ENCODE results near the gene CPXM2. TPM values are rescaled to one million over a fixed set of nuclear protein-coding genes. Genes with fewer than 3 reads are reported as not detected.

CPXM2 gene
- polyA plus RNA-seq, 2 of the 4 experiments (the other 2 are of a cell fraction): not detected

DNA sequence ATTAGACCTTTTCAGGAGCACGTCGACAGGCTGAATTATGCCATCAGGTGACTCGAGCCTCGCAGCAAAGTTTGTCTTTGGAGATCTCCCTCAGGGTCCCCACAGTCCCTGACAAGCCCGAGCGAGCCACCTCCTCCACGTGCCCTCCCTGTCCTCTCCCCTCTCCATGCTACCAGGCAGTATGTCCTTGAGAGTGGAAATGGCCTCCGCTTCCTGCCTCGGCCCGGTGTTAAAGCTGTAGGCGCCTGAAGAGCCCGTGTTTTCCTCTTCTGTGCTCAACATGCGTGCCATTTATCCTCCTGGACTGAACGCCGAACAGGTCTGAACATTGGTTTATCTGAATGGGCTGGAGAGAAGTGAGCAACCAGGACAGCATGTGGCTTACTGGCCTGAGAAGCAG lies 142.9 kb downstream of the CPXM2 start:
- Histone ChIP-seq H3K4me3 (no peak overlapping the region), H3K27ac (no peak overlapping the region), H3K4me2 (no peak overlapping the region), H3K9me3 (no peaks in the 10 kb centered on the region), H3K4me1 (peaks cover 5% of the 10 kb centered on the region; the same call in 1 of the 3 replicates)
- DNase-seq (ENCODE audit: low read depth in 1 of 2, low spot score in 1 of 2) (no peak), ATAC-seq (no peak), FAIRE-seq (no peak)
- TF ChIP-seq, protein P1, sequence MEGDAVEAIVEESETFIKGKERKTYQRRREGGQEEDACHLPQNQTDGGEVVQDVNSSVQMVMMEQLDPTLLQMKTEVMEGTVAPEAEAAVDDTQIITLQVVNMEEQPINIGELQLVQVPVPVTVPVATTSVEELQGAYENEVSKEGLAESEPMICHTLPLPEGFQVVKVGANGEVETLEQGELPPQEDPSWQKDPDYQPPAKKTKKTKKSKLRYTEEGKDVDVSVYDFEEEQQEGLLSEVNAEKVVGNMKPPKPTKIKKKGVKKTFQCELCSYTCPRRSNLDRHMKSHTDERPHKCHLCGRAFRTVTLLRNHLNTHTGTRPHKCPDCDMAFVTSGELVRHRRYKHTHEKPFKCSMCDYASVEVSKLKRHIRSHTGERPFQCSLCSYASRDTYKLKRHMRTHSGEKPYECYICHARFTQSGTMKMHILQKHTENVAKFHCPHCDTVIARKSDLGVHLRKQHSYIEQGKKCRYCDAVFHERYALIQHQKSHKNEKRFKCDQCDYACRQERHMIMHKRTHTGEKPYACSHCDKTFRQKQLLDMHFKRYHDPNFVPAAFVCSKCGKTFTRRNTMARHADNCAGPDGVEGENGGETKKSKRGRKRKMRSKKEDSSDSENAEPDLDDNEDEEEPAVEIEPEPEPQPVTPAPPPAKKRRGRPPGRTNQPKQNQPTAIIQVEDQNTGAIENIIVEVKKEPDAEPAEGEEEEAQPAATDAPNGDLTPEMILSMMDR (IDR thresholded peaks at IDR 0.05): no peak
- no peak for TF ChIP-seq POLR2AphosphoS2 (conservative IDR thresholded peaks at IDR 0.05; ENCODE audit: low read length)
- no peak for TF ChIP-seq HDAC2 (IDR thresholded peaks at IDR 0.05)
- no peak for TF ChIP-seq TFCP2L1 (CRISPR knock-in tag; IDR thresholded peaks at IDR 0.05)
- no peak for TF ChIP-seq CHD4 (IDR thresholded peaks at IDR 0.05; ENCODE audit: borderline replicate concordance)
- no peak for TF ChIP-seq BCL3 (IDR thresholded peaks at IDR 0.05)
- TF ChIP-seq RNF2 (IDR thresholded peaks at IDR 0.05; ENCODE audit: borderline replicate concordance, low read depth): no peak
- TF ChIP-seq EHMT2 (IDR thresholded peaks at IDR 0.05; ENCODE audit: low read depth): no peak
- TF ChIP-seq, protein P2, sequence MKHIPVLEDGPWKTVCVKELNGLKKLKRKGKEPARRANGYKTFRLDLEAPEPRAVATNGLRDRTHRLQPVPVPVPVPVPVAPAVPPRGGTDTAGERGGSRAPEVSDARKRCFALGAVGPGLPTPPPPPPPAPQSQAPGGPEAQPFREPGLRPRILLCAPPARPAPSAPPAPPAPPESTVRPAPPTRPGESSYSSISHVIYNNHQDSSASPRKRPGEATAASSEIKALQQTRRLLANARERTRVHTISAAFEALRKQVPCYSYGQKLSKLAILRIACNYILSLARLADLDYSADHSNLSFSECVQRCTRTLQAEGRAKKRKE (CRISPR knock-in tag; IDR thresholded peaks at IDR 0.05; ENCODE audit: low read depth): no peak
- TF ChIP-seq RFX5 (IDR thresholded peaks at IDR 0.05): no peak
- no peak for TF ChIP-seq TP53 (CRISPR knock-in tag; IDR thresholded peaks at IDR 0.05)
- no peak for TF ChIP-seq PBX3 (IDR thresholded peaks at IDR 0.05)
- ChIA-PET CTCF (no interaction called here), POLR2A (no interaction called here)
- WGBS (ENCODE audit: missing lambda C conversion rate): 50% methylated on average over 15 of the region's 15 CpGs

- Histone ChIP-seq H3K4me2 (no peak overlapping the region), H3K27ac (no peak overlapping the region), H3K4me3 (no peak overlapping the region), H3K9me3 (no peaks in the 10 kb centered on the region), H3K4me1 (peaks cover 7% of the 10 kb centered on the region; the same call in 1 of the 3 replicates)
- 32% methylated on average over 2 of the region's 3 CpGs for WGBS (ENCODE audit: missing lambda C conversion rate)
- no peak for ATAC-seq
- TF ChIP-seq, protein P2 (CRISPR knock-in tag; IDR thresholded peaks at IDR 0.05; ENCODE audit: low read depth): no peak
- TF ChIP-seq PBX3 (IDR thresholded peaks at IDR 0.05): no peak
- no peak for TF ChIP-seq EHMT2 (IDR thresholded peaks at IDR 0.05; ENCODE audit: low read depth)
- TF ChIP-seq HES2 (IDR thresholded peaks at IDR 0.05): no peak
- no peak for TF ChIP-seq NPAS2 (CRISPR knock-in tag; IDR thresholded peaks at IDR 0.05; ENCODE audit: borderline replicate concordance)
- ChIA-PET POLR2A (no interaction called here), CTCF (no interaction called here)
- DNase-seq (ENCODE audit: low read depth in 1 of 2, low spot score in 1 of 2): no peak
- no peak for FAIRE-seq
These were observed 144.2 kb downstream of the CPXM2 start for GRCh38 chr10:123747426-123747825.

GRCh38 chr10:123746942-123747341 lies 144.7 kb downstream of the CPXM2 start:
- DNase-seq (ENCODE audit: low read depth in 1 of 2, low spot score in 1 of 2): no peak
- H3K4me3 ChIP-seq: no peak overlapping the region
- H3K9me3 ChIP-seq: no peaks in the 10 kb centered on the region
- no peak for ATAC-seq
- peaks cover 7% of the 10 kb centered on the region; the same call in 1 of the 3 replicates for H3K4me1 ChIP-seq
- no peak for FAIRE-seq
- ChIA-PET CTCF (interaction anchor here (0.6 to 1.5 kb wide), 2 partner anchors 12 to 1315 kb away, joined by 3 read pairs; no protein-coding TSS in a partner anchor), POLR2A (no interaction called here)
- WGBS (ENCODE audit: missing lambda C conversion rate): 20% methylated on average over 8 of the region's 8 CpGs
- H3K27ac ChIP-seq: no peak overlapping the region
- no peak overlapping the region for H3K4me2 ChIP-seq
- TF ChIP-seq CBX2 (IDR thresholded peaks at IDR 0.05; ENCODE audit: borderline replicate concordance, low read depth): no peak
- no peak for TF ChIP-seq HEYL (CRISPR knock-in tag; IDR thresholded peaks at IDR 0.05)
- no peak for TF ChIP-seq CHD2 (IDR thresholded peaks at IDR 0.05; ENCODE audit: low read length, partially characterized antibody)
- TF ChIP-seq TFCP2L1 (CRISPR knock-in tag; IDR thresholded peaks at IDR 0.05): no peak
- no peak for TF ChIP-seq JUNB (IDR thresholded peaks at IDR 0.05)
- TF ChIP-seq RCOR1 (IDR thresholded peaks at IDR 0.05; ENCODE audit: low read depth, low read length): no peak
- TF ChIP-seq SREBF2 (IDR thresholded peaks at IDR 0.05): no peak
- TF ChIP-seq NPAS2 (CRISPR knock-in tag; IDR thresholded peaks at IDR 0.05; ENCODE audit: borderline replicate concordance): no peak
- no peak for TF ChIP-seq HOXB5 (CRISPR knock-in tag; IDR thresholded peaks at IDR 0.05)
- TF ChIP-seq EHMT2 (IDR thresholded peaks at IDR 0.05; ENCODE audit: low read depth): no peak
- no peak for TF ChIP-seq ZSCAN20 (CRISPR knock-in tag; IDR thresholded peaks at IDR 0.05)
- TF ChIP-seq CEBPB (IDR thresholded peaks at IDR 0.05): no peak
